Measurements from ENCODE around the gene TATDN2.
"Not testable (repeated sequence)": the region's sequence is repeated elsewhere in the genome, so short reads cannot be mapped to it uniquely, and the experiment has no call there.

The TATDN2 gene

DNA sequence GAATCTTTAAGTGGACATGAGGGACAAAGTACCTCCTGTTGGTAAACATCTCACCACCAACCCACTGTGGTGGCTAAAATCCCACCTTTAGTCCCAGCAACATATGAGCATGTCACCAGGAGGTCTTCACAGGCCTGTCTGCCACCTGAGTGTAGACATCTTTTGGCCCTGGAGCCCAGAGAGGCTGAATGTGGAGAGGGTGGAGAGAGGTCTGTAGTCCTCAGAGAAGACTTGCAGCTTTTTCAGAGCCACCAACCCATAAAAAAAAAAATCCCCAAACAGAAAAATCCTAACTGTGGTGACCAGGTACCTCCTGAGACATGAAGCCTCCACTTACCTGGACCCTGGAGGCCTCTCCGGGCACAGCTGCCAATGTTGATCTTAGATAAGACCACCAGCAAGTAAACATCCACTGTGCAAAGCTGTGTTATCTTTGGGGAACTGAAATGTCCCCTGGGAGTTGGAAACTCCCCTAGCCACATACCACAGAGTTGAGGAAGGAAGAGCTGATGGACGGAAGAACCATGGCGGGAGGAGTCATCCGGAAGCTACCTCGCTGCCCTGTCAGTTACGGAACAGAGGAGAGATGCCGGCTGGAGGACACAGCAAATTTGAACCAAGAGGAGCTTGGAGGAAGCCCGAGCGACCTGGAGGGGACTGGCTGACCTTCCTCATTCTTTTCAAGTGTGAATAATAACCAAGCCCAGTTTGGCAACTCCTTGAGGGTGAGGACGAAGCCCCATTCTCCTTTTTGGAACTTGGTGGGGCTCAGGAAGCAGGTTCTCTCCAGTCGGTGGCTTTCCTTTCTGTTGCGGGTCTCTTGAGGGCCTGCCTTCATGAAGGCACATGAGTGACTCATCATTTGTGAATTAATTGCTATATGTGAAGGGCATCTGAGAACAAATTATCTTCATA lies 44.5 kb downstream of the TATDN2 start, which contains the start of gene GHRL:
Gene GHRL (minus strand): TSS at position 443 of the 915 bp plus-strand sequence. CDS start 2,767 bp downstream, outside the sequence.
- DNase-seq (ENCODE audit: low spot score): no peak

DNA sequence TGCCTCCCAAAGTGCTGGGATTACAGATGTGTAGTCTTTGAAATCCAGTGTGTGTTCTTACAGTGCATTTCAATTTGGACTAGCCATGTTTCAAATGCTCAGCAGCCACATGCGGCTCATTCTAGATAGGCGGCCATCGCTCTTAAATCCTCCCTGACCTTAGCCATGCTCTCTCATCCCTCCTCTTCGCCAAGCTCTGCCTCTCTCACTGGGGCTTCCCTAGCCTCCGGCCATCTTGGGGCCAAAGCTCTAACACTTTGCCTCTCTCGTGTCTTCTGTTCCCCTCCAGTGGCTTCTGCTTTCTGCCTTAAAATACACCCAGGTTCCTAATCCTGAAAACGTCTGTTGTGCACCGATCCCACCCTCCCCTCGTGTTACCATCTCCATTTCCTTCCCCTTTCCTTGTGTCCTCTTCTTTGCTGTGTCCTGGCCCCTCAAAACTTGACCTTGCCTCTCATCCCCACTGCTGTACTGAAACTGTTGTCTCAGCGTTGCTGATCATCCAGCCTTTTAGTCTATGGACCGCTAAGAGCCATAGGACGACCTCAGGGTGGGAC lies 45.8 kb downstream of the TATDN2 start:
- DNase-seq (ENCODE audit: low spot score): no peak

GRCh38 chr3:10298064-10298463 lies 49.8 kb downstream of the TATDN2 start:
- not testable (repeated sequence) for DNase-seq (ENCODE audit: low spot score)

DNA sequence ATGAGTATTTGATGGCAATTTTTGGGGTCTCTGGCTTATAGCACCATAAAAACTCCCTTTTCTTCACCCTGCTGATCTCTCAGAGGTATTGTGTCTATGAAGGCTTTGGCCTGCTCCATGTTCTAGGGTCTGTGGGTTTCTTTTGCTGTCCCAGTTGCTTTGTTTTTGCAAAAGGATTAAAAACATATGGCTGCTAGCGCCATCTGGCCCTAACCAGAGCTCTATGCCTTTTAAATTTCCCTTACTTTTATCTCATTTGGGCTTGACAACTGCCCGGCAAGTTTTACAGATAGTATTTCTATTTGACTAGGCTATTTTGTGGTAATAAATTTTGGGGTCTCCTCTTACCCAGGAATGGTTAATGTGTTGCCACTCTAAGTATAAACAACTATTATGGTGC lies 50.9 kb downstream of the TATDN2 start:
- no peak for DNase-seq (ENCODE audit: low spot score)

DNA sequence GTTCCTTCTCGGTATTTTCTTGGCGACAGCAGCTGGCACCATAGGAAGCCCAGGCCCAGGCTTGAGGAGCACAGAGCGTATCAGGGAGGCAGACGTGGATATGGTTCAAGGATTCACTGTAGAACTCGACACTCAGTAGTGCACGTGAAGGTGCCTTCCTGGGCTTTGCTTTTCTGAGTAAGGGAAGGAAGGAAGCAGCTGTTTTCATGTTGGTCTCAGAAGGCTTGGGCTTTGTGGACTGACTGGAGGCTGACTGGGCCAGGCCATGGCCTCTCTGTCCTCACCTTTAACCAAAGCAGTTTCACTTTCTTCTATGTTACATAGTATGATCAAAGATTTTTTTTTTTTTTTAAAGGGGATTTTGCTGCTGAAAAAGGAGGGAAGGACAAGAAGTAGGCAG lies 51.4 kb downstream of the TATDN2 start:
- peak; percentile 23 for DNase-seq (ENCODE audit: low spot score)

DNA sequence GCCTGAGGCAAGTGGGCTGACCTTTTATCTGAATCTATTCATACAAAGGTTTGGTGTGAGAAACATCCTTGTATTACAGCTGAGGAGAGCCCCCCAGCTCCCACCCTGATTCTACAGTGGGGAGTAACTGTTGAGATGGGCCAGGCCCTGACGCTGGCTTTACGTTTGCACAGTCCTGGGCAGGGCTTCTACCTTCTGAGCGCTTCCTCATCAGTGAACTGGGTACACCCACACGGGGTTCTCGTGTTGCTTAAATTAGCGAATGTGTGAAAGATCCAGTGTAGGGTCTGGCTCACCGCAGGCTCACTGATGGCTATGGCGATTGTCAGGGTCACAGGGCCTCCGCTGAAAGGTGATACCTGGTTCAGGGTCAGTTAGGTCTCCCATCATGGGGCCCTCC lies 51.8 kb downstream of the TATDN2 start:
- DNase-seq (ENCODE audit: low spot score): no peak

DNA sequence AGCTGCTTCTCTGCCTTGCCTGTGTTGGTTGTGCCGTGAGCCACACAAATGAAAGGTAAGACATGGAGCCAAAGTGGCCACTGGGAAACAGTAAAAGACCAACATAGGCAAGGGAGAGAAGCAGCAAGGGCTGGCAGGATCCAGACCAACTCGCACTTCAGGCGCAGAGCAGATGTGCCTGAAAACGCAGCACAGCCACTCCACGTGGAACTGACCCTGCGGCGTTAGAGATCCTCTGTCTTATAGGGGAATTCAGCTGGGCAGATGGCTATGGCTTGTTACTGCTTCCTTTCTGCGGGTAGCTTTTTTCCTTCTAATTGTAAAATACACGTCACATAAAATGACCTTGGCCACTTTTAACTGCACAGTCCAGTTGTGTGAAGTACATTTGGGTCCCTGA lies 54.8 kb downstream of the TATDN2 start:
- no peak for DNase-seq (ENCODE audit: low spot score)

DNA sequence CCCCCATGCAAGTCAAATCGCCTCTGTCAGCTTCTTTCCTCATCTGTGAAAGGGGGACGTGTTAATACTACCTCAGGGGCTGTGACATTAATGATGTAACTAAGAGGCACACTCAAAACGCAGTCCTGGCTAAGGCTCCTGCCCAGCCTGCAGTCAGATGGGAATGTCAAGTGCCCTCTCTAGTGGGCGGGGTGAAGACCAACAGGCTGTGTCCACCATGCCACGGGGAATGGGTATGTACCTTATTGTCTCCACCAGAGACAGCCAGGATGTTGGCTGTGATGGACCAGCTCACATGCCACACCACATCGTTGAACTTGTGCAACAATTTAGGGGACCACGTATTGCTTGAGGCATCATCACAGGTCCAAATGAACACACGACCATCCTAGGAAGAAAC lies 55.5 kb downstream of the TATDN2 start:
- DNase-seq (ENCODE audit: low spot score): no peak

DNA sequence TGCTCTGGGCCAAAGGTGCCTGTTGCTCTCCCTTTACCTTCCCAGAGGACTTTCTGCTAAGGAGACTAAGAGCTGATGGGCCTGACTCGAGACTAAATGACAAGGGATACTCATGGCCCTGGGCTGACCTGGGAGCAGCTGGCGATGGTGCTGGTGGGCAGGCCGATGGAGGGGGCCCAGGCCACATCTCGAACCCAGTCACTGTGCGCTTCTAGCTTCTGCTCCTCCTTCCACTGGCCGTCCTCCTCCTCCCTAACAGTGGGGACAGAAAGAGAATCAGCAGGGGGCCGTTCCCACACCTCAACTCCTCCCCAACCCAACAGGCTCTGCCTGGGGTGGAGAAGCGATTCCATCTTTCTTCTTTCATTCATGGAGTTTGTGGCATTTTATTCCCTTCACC lies 56.6 kb downstream of the TATDN2 start:
- DNase-seq (ENCODE audit: low spot score): no peak

DNA sequence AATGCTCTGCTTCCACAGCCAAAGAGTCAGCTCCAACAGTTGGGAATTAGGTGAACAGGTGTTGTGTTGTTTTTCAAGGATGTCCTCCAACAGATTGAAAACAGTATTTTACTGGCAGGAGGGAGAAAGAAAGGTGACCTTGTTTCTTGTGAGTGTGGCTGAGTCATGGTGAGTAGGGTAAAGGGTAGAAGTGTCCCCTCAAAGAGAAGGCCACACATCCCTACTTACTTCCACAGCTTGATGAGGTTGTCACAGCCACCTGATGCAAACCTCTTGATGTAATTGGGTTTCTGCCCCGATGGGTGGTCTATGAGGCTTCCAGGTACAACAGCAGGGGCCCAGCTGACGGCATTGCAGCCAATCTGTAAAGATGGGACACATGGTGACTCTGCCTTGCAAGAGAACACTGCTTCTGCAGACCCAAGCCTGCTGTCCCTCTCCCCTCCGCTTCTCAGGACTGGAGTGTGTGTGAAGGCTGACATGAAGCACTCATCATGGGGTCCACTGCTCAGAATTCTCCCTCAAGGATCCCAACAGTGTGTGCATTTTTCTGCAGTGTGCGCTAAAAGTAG lies 57.2 kb downstream of the TATDN2 start:
- no peak for DNase-seq (ENCODE audit: low spot score)

DNA sequence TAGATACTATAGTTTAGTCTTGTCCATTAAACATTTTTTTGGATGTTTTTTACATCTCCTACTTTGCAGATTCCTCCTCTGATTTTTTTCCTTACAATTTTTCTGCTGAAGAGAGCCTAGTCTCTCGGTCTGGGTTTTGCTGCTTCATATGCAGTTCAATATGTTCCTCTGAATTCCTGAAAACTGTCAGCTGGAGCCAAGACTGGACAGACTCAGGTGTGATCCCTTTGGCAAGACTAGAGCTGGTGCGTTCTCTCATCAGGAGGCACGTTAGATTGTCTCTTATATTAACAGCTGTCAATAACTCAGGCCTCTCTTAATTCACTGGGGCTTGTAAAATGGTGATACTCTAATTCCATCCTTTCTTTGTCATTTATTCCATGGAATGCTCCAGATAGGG lies 57.9 kb downstream of the TATDN2 start:
- DNase-seq (ENCODE audit: low spot score): no peak

DNA sequence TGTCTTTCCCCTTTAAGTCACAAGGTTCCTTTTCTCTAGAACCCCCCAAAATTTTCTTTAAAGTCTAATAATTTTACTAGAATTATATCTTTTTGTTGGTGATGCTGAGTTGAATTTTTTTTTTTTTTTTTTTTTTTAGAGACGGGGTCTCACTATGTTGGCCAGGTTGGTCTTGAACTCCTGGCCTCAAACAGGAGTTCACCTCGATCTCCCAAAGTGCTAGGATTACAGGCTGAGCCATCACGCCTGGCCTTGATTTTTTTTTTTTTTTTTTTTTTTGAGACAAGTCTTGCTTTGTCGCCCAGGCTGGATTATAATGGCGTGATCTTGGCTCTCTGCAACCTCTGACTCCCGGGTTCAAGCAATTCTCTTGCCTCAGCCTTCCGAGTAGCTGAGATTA lies 60.4 kb downstream of the TATDN2 start:
- DNase-seq (ENCODE audit: low spot score): no peak

DNA sequence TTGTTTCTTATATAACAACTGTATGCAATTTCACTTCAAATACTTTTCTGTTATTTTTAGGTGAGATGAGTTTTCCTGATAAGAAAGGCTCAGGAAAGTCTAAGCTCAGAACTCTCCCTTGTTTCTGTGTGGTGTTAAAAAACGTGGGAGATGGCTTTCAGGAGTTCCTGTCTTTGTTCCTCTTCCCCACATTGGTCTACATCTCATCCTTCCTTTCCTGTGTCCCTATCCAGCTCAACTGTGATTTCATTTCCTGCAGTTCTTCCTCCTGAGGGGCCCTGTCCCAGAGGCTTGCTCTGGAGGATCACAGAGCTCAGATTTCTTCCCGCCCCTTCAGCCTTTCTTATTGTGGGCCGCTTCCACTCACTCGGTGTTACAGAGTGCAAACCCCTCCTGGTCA lies 61.5 kb downstream of the TATDN2 start:
- no peak for DNase-seq (ENCODE audit: low spot score)

- no peak for DNase-seq (ENCODE audit: low spot score)
Observed at GRCh38 chr3:10310578-10310977, 62.3 kb downstream of the TATDN2 start.

DNA sequence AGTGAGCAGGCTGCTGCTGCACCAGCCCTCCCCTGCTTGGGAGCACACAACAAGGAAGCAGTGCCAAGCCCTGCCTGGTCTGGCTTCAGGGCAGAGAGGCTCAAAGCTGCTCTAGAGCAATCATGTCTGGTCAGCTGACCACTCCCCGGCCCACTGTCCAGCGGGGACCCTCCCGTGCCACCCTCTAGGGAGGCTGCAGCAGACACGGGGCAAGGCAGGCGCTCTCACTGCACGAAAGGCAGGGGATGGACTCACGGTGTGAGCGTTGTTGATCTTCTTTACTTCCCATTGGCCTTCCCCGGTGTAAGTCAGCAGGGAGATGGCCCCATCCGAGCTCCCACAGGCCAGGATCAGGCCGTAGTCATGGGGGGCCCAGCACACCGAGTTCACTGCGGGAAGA lies 63.5 kb downstream of the TATDN2 start:
- no peak for DNase-seq (ENCODE audit: low spot score)

DNA sequence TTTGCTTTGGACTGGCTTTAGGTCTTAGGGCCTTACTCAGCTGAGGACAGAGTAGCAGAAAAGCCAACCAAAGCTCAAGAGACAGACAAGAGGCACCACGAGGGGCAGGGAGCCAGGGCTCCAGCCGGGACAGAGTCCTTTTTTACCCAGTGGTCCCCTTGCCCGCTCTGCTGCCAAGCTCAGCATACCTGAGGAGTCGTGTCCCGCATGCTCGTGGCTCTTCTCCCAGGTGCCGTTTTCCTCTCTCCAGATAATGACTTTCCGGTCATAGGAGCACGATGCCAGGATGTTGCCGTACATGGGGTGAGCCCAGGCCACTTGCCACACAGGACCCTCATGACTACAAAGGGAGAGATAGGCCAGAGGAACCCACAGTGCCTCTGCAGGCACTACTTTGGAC lies 64.1 kb downstream of the TATDN2 start:
- DNase-seq (ENCODE audit: low spot score): no peak

DNA sequence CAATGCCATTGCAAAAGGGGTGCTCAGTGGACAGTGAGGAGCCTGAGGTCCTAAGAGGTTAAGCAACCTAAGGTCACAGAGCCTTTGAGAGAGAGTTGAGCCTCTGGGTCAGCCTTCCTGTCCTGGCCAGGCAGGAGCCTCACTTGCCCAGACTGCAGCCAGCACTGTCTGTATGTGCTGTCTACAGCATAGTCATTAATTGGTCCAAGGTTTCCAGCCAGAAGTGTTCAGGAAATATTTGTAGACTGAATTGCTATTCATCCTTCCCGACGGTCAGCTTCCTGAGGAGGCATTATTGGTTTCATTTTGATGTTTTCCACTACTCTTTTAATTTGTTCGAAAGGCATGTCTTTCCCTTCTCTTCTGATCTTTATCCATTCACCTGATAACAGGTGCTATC lies 64.6 kb downstream of the TATDN2 start:
- no peak for DNase-seq (ENCODE audit: low spot score)

DNA sequence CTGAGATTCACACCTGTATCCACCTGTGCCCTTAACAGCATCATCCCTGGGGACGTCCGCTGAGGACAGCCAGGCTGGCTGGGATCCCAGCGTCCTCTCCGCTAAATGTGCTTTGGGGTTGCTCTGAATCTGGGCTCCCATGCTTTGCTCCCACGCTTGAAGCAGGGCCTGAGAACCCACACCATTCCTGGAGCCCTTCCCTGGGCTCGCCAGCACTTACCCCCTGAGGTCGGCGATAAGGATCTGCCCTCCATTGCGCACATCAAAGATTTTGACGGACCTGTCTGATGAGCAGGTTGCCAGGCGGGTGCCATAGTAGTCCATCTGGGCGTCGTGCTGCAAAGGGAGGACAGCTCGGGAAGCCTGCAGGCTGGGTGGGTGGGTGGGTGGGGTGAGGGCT lies 66.8 kb downstream of the TATDN2 start:
- DNase-seq (ENCODE audit: low spot score): no peak

DNA sequence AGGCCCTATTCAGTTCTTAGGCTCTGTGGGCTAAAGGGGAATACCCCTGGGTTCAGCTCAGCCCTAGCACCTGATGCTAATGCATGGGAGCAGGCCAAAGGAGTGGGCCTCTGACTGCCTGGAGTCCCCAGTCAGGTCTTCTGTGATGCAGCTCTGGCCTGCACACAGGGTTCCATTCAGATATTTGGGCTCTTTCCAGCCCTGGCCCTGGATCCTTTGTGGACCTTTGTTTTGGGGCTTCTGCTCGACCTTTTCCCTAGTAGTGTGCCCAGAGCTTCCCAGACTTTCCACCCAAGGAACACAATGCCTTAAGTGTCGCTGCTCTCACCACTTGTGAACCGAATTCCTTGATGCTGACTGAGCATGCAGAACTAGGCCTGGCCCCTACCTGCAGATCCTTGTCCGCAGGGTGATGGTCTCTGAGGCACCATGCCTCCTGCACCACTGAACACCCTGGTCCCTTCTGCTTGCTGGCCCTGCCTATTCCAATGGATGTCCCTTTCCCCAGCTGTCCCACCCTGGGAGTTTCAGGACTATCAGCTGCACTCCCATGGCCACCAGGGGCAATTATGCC lies 67.6 kb downstream of the TATDN2 start:
- no peak for DNase-seq (ENCODE audit: low spot score)

DNA sequence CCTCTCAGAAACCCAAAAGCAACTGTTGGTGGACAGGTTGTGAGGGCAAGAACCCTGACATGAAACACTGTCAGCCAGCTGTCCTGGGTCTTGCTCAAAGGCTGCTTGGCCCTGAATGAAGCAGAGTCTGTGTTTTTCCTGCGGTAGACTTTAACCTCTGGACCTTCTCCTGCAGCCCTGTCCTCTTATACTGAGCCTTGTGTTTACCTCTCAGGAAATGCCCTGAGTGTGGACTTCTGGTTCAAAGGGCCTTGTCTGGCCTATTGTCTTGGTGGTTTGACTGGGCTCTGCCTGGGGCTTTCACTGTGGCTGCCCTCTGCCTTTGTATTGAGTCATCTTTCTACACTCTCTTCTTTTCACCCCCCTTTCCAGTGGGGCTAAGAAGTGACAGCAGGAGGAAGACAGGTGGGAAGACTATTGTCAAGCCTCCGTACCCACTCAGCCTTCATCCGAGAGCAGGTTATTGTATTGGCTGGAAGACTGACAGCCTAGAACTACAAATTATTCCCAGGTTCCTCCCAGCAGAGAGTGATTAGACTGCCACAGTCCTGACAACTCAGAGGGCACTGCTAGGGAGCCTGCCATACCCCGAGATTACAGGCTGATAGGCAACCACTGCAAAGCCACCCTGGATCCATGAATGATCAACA lies 69.2 kb downstream of the TATDN2 start:
- no peak for DNase-seq (ENCODE audit: low spot score)

- DNase-seq (ENCODE audit: low spot score): no peak
Observed at GRCh38 chr3:10317961-10318350, 69.7 kb downstream of the TATDN2 start.

GRCh38 chr3:10319251-10319650 lies 71.0 kb downstream of the TATDN2 start:
- no peak for DNase-seq (ENCODE audit: low spot score)

Measured in kidney tubule cell (primary cell).